ENCODE data around the gene CLDN22. TPM values are rescaled to one million over a fixed set of nuclear protein-coding genes. Genes with fewer than 3 reads are reported as not detected.

Gene CLDN22
- total RNA-seq, 1 donor from 2014 or later, result not detected

DNA sequence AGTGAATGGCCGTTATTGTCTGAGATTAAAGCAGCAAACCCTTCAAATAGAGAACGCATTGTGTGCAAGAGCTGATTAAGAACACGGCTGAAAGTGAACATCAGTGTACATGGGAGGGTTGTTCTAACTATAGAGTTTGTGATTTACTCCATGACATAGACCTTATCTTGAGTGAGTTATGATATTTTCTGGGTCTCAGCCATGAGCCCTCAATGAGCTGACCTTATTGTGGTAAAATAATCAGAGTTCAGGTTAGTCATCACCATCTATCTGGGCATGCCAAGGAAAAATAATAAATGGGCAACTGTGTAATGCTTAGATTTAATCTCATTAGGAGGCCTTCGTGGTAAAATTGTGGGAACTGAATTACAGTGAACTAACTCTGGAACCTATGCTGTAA lies 35.3 kb upstream of the CLDN22 start:
- no peaks in the 10 kb centered on the region for H3K36me3 Mint-ChIP-seq (ENCODE audit: low read depth)
- H3K27ac Mint-ChIP-seq (ENCODE audit: unreplicated experiment), result no peak overlapping the region
- H3K4me3 Mint-ChIP-seq, result no peak overlapping the region
- TF ChIP-seq, protein P1, sequence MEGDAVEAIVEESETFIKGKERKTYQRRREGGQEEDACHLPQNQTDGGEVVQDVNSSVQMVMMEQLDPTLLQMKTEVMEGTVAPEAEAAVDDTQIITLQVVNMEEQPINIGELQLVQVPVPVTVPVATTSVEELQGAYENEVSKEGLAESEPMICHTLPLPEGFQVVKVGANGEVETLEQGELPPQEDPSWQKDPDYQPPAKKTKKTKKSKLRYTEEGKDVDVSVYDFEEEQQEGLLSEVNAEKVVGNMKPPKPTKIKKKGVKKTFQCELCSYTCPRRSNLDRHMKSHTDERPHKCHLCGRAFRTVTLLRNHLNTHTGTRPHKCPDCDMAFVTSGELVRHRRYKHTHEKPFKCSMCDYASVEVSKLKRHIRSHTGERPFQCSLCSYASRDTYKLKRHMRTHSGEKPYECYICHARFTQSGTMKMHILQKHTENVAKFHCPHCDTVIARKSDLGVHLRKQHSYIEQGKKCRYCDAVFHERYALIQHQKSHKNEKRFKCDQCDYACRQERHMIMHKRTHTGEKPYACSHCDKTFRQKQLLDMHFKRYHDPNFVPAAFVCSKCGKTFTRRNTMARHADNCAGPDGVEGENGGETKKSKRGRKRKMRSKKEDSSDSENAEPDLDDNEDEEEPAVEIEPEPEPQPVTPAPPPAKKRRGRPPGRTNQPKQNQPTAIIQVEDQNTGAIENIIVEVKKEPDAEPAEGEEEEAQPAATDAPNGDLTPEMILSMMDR (conservative IDR thresholded peaks at IDR 0.05), result no peak
- no peaks in the 10 kb centered on the region for H3K27me3 Mint-ChIP-seq (ENCODE audit: low read depth)
- peaks cover 2% of the 10 kb centered on the region for H3K9me3 Mint-ChIP-seq
- H3K4me1 Mint-ChIP-seq, result peaks cover 37% of the 10 kb centered on the region
- no peak for DNase-seq (ENCODE audit: low read depth, low spot score)

DNA sequence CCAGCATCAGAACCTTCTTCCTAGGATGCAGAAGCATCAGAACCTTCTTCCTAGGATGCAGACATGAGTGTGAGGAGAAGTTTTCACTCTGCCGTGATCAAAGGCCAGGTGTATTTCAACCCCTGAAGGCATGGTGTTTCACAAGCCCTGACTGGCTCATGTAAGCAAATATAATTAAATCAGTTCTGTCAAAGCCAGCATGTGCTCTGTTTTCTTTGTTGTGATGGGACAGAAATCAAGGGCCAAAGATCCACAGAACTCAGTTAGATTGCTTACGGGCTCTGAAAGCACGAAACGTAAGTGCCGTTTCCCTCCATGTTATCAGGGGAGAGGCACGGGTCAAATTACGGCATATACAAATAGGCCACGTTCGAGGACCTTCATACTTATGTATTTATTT lies 34.1 kb upstream of the CLDN22 start:
- Mint-ChIP-seq H3K4me3 (no peak overlapping the region), H3K27ac (ENCODE audit: unreplicated experiment) (peak overlapping the region; percentile 0), H3K36me3 (ENCODE audit: low read depth) (no peaks in the 10 kb centered on the region), H3K27me3 (ENCODE audit: low read depth) (no peaks in the 10 kb centered on the region), H3K9me3 (peaks cover 4% of the 10 kb centered on the region), H3K4me1 (peaks cover 34% of the 10 kb centered on the region)
- DNase-seq (ENCODE audit: low read depth, low spot score), result no peak
- TF ChIP-seq, protein P1 (conservative IDR thresholded peaks at IDR 0.05), result no peak

DNA sequence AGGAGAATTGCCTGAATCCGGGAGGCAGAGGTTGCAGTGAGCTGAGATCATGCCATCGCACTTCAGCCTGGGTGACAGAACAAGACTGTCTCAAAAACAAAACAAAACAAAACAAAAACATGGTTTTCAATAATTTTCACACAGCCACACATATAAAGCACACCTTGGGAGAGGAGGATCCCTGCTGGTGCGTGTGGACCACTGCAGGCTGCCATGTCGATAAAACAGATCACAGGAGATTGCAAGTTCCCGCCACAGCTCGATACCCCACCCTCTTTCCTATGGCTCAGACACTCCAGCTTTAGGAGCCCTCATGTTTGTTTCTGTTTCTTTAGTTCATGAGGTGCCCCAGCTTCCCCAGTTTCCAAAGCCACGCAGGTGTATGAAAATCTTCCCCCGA lies 33.5 kb upstream of the CLDN22 start:
- no peaks in the 10 kb centered on the region for H3K36me3 Mint-ChIP-seq (ENCODE audit: low read depth)
- H3K4me1 Mint-ChIP-seq, result peaks cover 34% of the 10 kb centered on the region
- H3K27ac Mint-ChIP-seq (ENCODE audit: unreplicated experiment), result no peak overlapping the region
- TF ChIP-seq, protein P1 (conservative IDR thresholded peaks at IDR 0.05), result no peak
- H3K27me3 Mint-ChIP-seq (ENCODE audit: low read depth), result no peaks in the 10 kb centered on the region
- no peak overlapping the region for H3K4me3 Mint-ChIP-seq
- no peak for DNase-seq (ENCODE audit: low read depth, low spot score)
- H3K9me3 Mint-ChIP-seq, result peaks cover 4% of the 10 kb centered on the region

DNA sequence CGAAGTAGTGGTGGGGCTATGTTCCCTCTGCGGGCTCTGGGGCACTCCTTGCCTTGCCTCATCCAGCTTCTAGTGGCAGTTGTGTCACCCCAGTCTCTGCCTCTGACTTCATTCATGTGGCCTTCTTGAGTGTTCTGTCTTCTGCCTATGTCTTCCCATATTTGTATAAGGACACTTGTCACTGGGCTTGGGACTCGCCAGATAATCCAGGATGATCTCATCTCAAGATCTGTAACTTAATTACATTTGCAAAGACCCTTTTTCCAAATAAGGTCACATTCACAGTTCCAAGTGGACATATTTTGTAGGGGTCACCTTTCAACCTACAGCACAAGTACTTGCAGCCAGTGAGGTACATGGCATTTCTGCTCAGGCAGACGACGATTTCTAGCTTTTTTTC lies 32.5 kb upstream of the CLDN22 start:
- Mint-ChIP-seq H3K27me3 (ENCODE audit: low read depth) (no peaks in the 10 kb centered on the region), H3K4me3 (no peak overlapping the region), H3K27ac (ENCODE audit: unreplicated experiment) (no peak overlapping the region), H3K36me3 (ENCODE audit: low read depth) (no peaks in the 10 kb centered on the region), H3K9me3 (peaks cover 4% of the 10 kb centered on the region), H3K4me1 (peaks cover 31% of the 10 kb centered on the region)
- TF ChIP-seq, protein P1 (conservative IDR thresholded peaks at IDR 0.05), result no peak
- DNase-seq (ENCODE audit: low read depth, low spot score), result no peak

DNA sequence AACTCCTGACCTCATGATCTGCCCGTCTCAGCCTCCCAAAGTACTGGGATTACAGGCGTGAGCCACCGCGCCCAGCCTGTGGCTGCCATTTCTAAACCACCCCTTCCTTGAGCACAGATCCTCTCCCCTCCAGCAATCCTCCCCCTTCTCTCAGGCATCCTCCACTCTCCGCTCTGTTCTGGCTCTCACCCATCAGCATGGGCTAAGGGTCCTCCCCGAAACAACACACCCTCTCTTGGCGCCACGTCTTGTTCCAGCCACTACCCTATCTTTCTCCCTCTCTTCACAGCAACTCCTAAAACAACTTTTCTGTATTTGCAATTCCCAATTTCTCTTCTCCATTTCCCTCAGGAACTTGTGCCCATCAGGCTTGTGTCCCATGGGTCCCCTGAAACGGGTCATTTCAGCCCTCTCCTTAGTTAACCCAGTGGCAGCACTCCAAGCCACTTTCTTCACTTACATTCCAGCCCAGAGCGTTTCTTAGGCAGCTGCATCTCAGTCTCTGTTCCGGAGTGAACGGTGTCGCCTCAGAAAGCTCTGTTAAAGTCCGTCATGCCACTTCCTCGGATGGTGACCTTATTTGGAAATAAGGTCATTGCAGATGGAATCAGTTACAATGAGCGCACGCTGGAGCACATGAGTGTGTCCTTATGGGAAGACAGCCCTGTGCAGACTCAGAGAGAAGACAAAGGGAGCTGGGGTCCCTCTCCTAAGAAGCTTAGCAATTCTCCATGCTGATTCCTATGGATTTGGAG lies 30.4 kb upstream of the CLDN22 start:
- no peaks in the 10 kb centered on the region for H3K27me3 Mint-ChIP-seq (ENCODE audit: low read depth)
- no peaks in the 10 kb centered on the region for H3K36me3 Mint-ChIP-seq (ENCODE audit: low read depth)
- no peak overlapping the region for H3K4me3 Mint-ChIP-seq
- H3K27ac Mint-ChIP-seq (ENCODE audit: unreplicated experiment), result peak overlapping the region; percentile 60
- H3K4me1 Mint-ChIP-seq, result peaks cover 26% of the 10 kb centered on the region
- TF ChIP-seq, protein P1 (conservative IDR thresholded peaks at IDR 0.05), result no peak
- no peak for DNase-seq (ENCODE audit: low read depth, low spot score)
- peaks cover 4% of the 10 kb centered on the region for H3K9me3 Mint-ChIP-seq

Measured in neural crest cell (in vitro differentiated cells).